ENCODE results near the gene RAET1G.
"Not testable (repeated sequence)": the region's sequence is repeated elsewhere in the genome, so short reads cannot be mapped to it uniquely, and the experiment has no call there.

The RAET1G gene

GRCh38 chr6:149924206-149924932, 1.4 kb upstream of the RAET1G start:
- Histone ChIP-seq H3K4me1 (ENCODE audit: insufficient read depth, low read length) (peaks cover 7% of the 10 kb centered on the region; the same call in 1 of the 2 replicates), H3K27me3 (ENCODE audit: insufficient read depth, low read length, poor library complexity) (peaks cover 43% of the 10 kb centered on the region), H3K9me3 (ENCODE audit: insufficient read depth, low read length, severe bottlenecking) (no peaks in the 10 kb centered on the region), H3K36me3 (ENCODE audit: insufficient read depth, low read length) (no peaks in the 10 kb centered on the region), H2AFZ (ENCODE audit: low read depth, low read length) (no peak overlapping the region), H3K4me3 (ENCODE audit: low read depth in 1 of 2, low read length in 2 of 2) (no peak overlapping the region), H3K9ac (ENCODE audit: low read depth, low read length) (no peak overlapping the region), H4K20me1 (ENCODE audit: insufficient read depth, low read length) (no peaks in the 10 kb centered on the region; the same call in none of the 2 replicates), H3K79me2 (ENCODE audit: insufficient read depth, low read length) (no peaks in the 10 kb centered on the region), H3K4me2 (ENCODE audit: insufficient read depth, low read length) (no peak overlapping the region), H3K27ac (ENCODE audit: low read length) (no peak overlapping the region)
- DNase-seq (no peak), ATAC-seq (ENCODE audit: insufficient read depth, low read depth) (no peak)
- TF ChIP-seq, protein P1, sequence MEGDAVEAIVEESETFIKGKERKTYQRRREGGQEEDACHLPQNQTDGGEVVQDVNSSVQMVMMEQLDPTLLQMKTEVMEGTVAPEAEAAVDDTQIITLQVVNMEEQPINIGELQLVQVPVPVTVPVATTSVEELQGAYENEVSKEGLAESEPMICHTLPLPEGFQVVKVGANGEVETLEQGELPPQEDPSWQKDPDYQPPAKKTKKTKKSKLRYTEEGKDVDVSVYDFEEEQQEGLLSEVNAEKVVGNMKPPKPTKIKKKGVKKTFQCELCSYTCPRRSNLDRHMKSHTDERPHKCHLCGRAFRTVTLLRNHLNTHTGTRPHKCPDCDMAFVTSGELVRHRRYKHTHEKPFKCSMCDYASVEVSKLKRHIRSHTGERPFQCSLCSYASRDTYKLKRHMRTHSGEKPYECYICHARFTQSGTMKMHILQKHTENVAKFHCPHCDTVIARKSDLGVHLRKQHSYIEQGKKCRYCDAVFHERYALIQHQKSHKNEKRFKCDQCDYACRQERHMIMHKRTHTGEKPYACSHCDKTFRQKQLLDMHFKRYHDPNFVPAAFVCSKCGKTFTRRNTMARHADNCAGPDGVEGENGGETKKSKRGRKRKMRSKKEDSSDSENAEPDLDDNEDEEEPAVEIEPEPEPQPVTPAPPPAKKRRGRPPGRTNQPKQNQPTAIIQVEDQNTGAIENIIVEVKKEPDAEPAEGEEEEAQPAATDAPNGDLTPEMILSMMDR (IDR thresholded peaks at IDR 0.05; ENCODE audit: borderline replicate concordance, extremely low read depth, low read length, poor library complexity, severe bottlenecking), result no peak
- no peak for TF ChIP-seq EZH2 (IDR thresholded peaks at IDR 0.05; ENCODE audit: borderline replicate concordance, low read depth, low read length, severe bottlenecking)

DNA sequence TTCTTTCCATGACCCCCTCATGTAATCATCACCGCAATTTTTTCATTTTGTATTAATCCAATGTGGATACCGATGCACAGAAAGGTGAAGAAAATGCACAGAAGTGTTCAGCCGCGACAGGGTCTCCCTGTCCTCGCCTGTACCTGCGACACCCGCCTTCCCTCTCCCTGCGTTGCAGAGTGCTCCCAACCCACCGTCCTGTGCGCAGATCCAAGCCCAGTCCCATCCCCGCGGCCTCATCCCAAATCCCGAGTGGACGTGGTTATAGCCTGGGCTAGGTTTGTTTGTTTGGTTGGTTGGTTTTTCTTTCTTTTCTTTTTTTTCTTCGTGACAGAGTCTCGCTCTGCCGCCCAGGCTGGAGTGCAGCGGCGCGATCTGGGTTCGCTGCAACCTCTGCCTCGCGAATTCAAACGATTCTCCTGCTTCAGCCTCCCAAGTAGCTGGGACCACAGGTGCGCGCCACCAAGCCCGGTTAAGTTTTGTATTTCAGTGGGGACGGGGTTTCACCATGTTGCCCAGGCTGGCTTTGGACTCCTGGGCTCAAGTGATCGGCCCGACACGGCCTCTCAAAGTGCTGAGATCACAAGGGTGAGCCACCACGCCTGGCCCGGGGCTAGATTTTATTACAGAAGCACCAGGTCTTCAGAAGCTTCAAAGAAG, 536 bp upstream of the RAET1G start:
- no peak for ATAC-seq (ENCODE audit: insufficient read depth, low read depth)
- H3K9ac ChIP-seq (ENCODE audit: low read depth, low read length), result no peak overlapping the region
- H3K9me3 ChIP-seq (ENCODE audit: insufficient read depth, low read length, severe bottlenecking), result no peaks in the 10 kb centered on the region
- 0 out of 2 replicates have a peak overlapping the region, but pooled peaks have one; percentile 11 for H3K4me2 ChIP-seq (ENCODE audit: insufficient read depth, low read length)
- H2AFZ ChIP-seq (ENCODE audit: low read depth, low read length), result no peak overlapping the region
- no peak for DNase-seq
- H4K20me1 ChIP-seq (ENCODE audit: insufficient read depth, low read length), result no peaks in the 10 kb centered on the region; the same call in none of the 2 replicates
- H3K4me1 ChIP-seq (ENCODE audit: insufficient read depth, low read length), result peaks cover 7% of the 10 kb centered on the region; the same call in 1 of the 2 replicates
- TF ChIP-seq, protein P1 (IDR thresholded peaks at IDR 0.05; ENCODE audit: borderline replicate concordance, extremely low read depth, low read length, poor library complexity, severe bottlenecking), result no peak
- TF ChIP-seq EZH2 (IDR thresholded peaks at IDR 0.05; ENCODE audit: borderline replicate concordance, low read depth, low read length, severe bottlenecking), result no peak
- no peak overlapping the region for H3K4me3 ChIP-seq (ENCODE audit: low read depth in 1 of 2, low read length in 2 of 2)
- H3K27ac ChIP-seq (ENCODE audit: low read length), result no peak overlapping the region
- H3K27me3 ChIP-seq (ENCODE audit: insufficient read depth, low read length, poor library complexity), result peaks cover 40% of the 10 kb centered on the region
- no peaks in the 10 kb centered on the region for H3K36me3 ChIP-seq (ENCODE audit: insufficient read depth, low read length)
- no peaks in the 10 kb centered on the region for H3K79me2 ChIP-seq (ENCODE audit: insufficient read depth, low read length)

- H3K9me3 ChIP-seq (ENCODE audit: insufficient read depth, low read length, severe bottlenecking); H3K79me2 ChIP-seq (ENCODE audit: insufficient read depth, low read length); H3K27ac ChIP-seq (ENCODE audit: low read length); ATAC-seq (ENCODE audit: insufficient read depth, low read depth); H4K20me1 ChIP-seq (ENCODE audit: insufficient read depth, low read length); H3K4me1 ChIP-seq (ENCODE audit: insufficient read depth, low read length); H3K36me3 ChIP-seq (ENCODE audit: insufficient read depth, low read length); H2AFZ ChIP-seq (ENCODE audit: low read depth, low read length); DNase-seq; H3K4me3 ChIP-seq (ENCODE audit: low read depth in 1 of 2, low read length in 2 of 2); H3K9ac ChIP-seq (ENCODE audit: low read depth, low read length); H3K4me2 ChIP-seq (ENCODE audit: insufficient read depth, low read length): not testable (repeated sequence)
- H3K27me3 ChIP-seq (ENCODE audit: insufficient read depth, low read length, poor library complexity), result peaks cover 40% of the 10 kb centered on the region
These were observed 830 bp downstream of the RAET1G start for GRCh38 chr6:149922091-149922490.

DNA sequence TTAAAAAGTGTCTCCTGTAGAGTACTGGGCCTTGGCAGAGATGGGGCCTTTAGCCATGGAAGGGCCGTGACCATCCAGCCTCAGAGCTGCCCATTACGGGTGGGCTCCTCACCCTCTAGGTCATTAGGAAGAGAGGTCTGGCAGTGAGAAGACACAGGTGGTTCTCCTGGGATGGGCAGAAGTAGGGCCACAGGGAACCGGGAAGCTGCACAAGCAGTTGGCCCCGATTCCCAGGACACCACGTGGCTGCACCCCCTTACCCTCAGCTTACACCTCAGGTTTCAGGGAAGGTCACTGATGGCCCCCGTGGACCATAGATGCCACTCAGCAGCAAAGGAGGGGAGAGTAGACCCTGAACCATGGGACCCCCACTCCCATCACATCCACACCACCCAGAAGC, 1.6 kb downstream of the RAET1G start:
- H3K9me3 ChIP-seq (ENCODE audit: insufficient read depth, low read length, severe bottlenecking), result no peaks in the 10 kb centered on the region
- H3K27me3 ChIP-seq (ENCODE audit: insufficient read depth, low read length, poor library complexity), result peaks cover 35% of the 10 kb centered on the region

More for the DNA sequence above, 1.6 kb downstream of the RAET1G start:
- TF ChIP-seq EZH2 (IDR thresholded peaks at IDR 0.05; ENCODE audit: borderline replicate concordance, low read depth, low read length, severe bottlenecking), result no peak
- TF ChIP-seq, protein P1 (IDR thresholded peaks at IDR 0.05; ENCODE audit: borderline replicate concordance, extremely low read depth, low read length, poor library complexity, severe bottlenecking), result no peak
- Histone ChIP-seq H3K36me3 (ENCODE audit: insufficient read depth, low read length) (no peaks in the 10 kb centered on the region), H3K79me2 (ENCODE audit: insufficient read depth, low read length) (no peaks in the 10 kb centered on the region), H3K9ac (ENCODE audit: low read depth, low read length) (no peak overlapping the region), H3K4me2 (ENCODE audit: insufficient read depth, low read length) (no peak overlapping the region), H3K4me3 (ENCODE audit: low read depth in 1 of 2, low read length in 2 of 2) (no peak overlapping the region), H2AFZ (ENCODE audit: low read depth, low read length) (no peak overlapping the region), H4K20me1 (ENCODE audit: insufficient read depth, low read length) (no peaks in the 10 kb centered on the region; the same call in none of the 2 replicates), H3K4me1 (ENCODE audit: insufficient read depth, low read length) (peaks cover 7% of the 10 kb centered on the region; the same call in 1 of the 2 replicates), H3K27ac (ENCODE audit: low read length) (no peak overlapping the region)
- DNase-seq, result no peak
- no peak for ATAC-seq (ENCODE audit: insufficient read depth, low read depth)

Data from DND-41 (cell line).